Hematopoietic multipotent progenitor cell treated with erythropoietin and hydrocortisone succinate and interleukin-3 and kit ligand, for 6 days (in vitro differentiated cells): ENCODE data around the gene ARID5A.
"Not testable (repeated sequence)": the region's sequence is repeated elsewhere in the genome, so short reads cannot be mapped to it uniquely, and the experiment has no call there.

ENCODE experiments used
- DNase-seq: peaks from one replicate; pipeline ENCODE4 v3.0.0-alpha.2; 2015

Gene ARID5A, protein sequence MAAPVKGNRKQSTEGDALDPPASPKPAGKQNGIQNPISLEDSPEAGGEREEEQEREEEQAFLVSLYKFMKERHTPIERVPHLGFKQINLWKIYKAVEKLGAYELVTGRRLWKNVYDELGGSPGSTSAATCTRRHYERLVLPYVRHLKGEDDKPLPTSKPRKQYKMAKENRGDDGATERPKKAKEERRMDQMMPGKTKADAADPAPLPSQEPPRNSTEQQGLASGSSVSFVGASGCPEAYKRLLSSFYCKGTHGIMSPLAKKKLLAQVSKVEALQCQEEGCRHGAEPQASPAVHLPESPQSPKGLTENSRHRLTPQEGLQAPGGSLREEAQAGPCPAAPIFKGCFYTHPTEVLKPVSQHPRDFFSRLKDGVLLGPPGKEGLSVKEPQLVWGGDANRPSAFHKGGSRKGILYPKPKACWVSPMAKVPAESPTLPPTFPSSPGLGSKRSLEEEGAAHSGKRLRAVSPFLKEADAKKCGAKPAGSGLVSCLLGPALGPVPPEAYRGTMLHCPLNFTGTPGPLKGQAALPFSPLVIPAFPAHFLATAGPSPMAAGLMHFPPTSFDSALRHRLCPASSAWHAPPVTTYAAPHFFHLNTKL

DNA sequence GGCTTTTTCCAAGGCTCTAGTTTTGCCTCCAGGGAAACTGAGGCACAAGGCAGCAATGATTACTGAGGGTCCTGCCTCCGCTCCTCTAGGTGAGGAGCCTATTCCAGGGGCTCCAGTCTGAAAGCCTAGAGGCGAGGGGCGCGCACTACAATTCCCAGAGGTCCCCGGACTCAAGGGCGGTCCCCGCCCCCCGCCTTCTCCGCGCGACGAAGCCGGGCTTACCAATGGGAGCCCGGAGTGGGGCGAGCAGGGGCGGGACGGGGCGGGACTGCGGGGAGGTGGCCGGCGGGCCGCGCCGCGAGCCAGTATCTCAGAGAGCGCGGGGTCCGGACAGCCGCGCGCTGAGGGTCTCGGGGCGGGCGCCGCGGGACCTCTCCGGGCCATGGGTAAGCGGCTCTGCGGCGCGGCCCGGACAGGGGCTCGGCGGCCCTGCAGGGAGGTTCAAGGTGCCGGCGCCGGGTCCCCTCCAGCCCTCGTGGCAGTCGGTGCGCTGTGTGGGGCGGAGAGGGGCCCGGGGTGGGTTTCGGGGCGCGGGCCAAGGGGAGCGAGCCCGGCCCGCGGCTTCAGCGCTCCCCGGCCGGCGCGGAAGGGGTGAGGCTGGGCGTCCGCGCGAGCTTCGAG is at the start of gene ARID5A:
ARID5A (plus strand) TSS at position 308 of the 621 bp plus-strand sequence; CDS start at position 383, 75 bp downstream.
- DNase-seq: peak; percentile 94

- no peak for DNase-seq
These were observed 47.3 kb upstream of the ARID5A start for GRCh38 chr2:96489261-96489660.

DNA sequence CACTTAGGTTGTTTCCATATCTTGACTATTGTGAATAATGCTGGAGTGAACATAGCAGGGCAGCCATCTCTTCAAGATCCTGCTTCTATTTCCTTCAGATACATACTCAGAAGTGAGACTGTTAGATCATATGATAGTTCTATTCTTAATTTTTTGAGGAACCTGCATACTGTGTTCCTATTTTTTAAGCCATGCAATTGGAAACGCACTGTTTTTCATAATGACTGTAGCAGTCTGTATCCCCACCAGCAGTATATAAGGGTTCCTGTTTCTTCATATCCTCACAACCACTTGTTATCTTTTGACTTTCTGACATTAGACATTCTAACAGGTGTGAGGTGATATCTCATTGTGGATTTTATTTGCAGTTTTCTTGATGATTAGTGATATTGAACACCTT is 46.9 kb upstream of the ARID5A start:
- DNase-seq: peak; percentile 21

- no peak for DNase-seq
These were observed 44.6 kb upstream of the ARID5A start for GRCh38 chr2:96491860-96492497.

DNA sequence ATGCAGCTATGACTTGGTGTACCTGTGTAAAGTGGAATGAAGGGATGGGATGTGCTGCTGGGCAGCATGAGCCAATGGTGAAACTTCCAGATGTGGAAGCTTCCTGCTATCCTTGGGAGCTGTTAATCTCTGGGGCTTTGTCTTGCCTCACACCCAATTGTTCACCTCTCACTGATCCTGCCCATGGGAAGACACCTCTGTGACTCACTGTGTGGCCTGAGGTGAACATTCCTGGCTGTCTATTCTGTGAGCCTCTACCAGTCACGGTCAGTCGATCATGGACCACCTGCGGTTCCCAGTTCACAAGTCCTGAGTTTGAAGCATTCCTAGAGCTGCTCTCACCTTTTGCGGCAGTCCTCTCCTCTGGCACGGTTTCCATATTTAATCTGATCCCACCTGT is 43.5 kb upstream of the ARID5A start:
- DNase-seq: no peak

DNA sequence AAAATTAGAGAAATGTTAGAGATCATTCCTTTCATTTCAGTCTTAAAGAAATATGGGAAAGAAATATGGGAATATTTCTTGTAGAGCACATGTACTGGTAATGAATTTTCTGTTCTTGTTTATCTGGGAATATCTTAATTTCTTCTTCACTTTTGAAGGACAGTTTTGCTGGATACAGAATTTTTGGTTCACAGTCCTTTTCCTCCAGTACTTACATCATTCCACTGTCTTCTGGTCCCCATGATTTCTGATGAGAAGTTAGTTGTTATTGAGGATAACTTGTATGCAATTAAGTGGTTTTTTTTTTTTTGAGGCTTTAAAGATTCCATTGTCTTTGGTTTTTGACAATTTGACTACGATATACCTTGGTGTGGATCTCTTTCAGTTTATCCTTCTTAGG is 42.4 kb upstream of the ARID5A start:
- DNase-seq: no peak

- DNase-seq: peak; percentile 81
These were observed 40.4 kb upstream of the ARID5A start for GRCh38 chr2:96495982-96496629.

DNA sequence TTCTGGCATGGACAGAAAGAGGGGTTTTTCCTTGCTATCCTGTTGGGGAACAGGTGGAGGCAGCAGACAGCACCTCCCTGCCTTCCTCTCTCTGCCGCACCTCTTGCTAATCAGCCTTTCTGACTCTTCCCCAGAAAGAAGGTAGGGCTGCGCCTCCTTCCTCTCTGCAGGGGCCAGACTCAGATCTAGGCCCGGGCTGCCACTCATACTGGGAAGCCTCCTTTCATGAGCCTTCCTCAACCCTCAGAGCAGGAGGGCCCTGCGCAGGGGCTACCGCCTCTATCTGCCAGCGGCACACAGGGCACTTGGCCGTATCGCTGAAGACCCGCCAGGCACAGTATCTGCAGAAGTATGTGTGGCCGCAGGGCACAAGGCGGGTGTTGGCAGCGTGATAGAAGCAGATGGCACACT is 38.5 kb upstream of the ARID5A start:
- peak; percentile 94 for DNase-seq

- DNase-seq: not testable (repeated sequence)
These were observed 37.9 kb upstream of the ARID5A start for GRCh38 chr2:96498611-96499010.

DNA sequence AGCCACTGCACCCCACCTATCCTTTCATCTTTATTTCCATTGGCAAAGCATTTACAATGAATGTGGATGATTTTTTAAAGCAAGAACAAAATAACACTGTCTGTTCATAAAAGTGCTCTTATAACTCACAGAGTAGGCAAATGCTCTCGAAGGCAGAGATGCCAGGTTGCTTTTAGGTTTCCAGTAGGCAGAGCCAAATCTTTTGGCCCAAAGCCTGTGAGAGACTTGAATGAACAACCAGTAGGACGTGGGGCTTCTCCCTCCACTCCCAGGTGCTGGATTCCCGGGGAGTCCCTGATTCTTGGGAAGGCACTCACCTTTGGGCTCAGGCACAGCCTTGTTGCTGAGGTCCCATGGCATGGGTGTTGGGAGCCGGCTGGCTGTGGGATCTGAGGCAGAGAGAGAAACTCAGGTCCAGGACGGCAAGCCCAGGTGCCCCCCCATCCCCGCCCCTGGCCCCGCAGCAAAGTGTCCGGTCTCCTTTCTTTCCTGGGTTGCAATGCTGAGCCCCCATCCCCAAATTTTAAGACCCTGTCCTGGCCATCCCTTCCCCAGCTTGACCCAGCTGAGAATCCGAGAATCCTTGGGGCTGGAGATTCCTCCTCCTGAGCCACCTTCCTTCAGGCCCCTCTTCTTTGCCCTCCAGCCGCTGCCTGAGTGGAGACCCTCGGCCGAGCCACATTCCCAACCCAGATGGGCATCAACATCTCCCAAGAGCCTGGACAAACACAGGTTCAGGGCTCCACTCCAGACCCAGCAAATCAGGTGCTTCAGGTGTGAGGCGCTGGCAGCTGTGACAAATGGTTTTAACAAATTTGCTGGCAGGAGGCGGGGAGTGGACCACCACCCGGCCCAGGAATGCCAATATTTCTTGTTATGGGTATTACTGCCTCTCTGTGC is 37.2 kb upstream of the ARID5A start:
- no peak for DNase-seq

- DNase-seq: no peak
These were observed 36.0 kb upstream of the ARID5A start for GRCh38 chr2:96500385-96501066.

GRCh38 chr2:96501471-96501874 is 35.1 kb upstream of the ARID5A start:
- DNase-seq: no peak

DNA sequence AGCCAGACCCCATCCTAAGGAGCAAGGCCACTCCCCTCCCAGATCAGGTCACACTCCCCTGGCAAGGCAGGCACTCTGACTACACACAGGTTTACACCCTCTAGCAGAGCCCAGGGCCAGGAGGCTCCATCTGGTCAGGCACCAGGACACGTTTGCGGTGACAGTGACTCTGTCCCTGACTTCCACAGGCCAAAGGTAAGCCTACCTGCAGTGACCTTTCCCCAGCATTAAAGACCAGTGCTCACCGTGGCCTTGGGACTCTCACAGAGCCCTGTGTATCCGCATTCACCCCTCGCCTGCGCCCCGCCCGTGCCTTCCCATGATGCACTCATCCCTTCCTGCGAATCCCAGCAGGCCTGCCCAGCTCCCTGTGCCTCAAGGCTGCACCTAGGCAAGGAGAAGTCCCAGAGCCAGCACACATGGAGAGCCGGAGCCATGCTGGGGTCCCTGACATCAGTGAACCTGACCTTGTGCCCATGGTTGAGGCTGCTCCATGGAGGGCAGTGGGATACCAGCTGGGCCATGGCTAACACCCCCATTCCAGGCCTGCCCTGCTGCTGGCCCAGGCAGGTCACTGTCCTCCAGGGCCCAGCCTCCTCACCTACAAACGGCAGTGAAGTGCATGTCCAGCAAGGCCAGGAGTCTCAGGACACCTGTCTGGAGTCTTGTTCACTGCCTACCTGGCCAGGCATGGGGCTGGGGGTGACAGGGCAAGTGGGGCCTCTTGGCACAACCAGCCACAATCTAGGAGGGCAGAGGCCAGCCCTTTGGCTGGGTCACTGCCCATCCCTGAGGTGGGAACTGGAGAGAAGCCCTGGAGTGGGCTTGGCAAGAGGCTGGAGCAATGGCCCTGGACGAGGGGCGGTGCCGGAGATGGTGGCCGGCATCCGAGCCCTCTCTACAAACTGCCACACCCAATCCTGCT is 34.4 kb upstream of the ARID5A start:
- no peak for DNase-seq

DNA sequence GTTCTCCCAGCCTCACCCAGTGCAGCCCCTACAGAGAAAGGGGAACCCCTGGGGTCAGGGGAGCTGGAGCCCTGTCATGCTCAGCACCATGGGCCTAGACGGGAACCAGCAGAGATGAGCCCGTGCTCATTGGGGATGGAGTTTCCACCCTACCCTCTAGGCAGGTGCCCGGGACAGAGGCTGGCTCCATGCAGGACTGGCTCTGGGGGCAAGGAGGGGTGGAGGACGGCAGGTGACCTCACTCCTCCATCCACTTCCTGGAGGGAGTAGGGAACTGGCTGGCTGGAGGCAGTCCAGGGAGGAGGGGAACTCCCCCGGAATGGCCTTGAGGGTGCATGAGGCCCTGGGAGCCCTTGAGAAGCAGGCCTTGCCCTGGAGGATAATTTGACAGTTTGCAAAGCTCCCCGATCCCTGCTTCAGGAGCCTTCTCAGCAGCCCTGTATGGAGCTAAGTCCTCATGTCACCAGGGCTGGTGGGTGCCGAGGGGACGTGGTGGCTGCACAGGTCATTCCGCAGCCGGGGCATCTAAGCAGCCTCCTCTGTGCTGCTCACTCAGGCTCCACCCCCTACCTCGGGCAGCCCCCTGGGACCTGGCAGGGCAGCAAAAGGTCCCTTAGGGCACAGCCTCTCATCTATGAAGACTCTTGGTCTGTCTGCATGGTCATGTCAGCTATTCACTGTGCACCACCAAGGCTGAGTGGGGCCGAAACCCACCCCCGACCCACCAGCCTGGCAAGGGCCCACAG is 33.5 kb upstream of the ARID5A start:
- DNase-seq: no peak

- DNase-seq: no peak
These were observed 32.8 kb upstream of the ARID5A start for GRCh38 chr2:96503637-96504243.

DNA sequence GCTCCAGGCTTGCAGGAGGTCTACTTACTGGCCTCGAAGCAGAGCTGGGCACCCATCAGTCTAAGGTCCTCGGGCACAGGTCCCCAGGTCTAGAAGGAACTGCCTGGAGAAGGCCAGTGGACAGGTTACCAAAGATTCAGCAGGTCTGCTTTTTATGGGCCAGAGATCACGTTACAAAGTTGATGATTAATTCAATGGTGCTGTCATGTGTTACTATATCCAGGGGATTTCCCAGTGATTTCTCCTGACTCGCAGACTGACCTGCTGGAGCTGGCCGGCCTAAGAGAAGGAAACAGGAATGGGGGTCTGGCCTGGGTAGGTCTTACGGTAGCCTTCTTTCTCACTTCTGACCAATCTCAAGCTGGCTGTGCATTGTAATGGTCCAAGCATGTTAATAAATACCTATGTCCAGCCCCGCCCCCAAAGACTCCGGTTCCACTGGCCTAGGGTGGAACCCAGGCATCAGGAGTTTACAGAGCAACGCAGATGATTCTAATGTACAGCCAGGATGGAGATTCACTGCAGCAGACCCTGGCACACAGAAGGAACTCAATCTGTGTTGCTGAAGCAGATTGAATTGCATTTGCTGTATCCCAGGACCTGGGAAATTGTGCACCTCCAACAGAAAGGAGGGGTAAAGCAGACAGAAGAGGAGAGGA is 31.2 kb upstream of the ARID5A start, which contains the start of gene NEURL3:
NEURL3 (minus strand) TSS at position 127 of the 659 bp plus-strand sequence; CDS start at position 56, 71 bp downstream.
- DNase-seq: no peak

GRCh38 chr2:96506016-96506906 is 30.3 kb upstream of the ARID5A start:
- DNase-seq: no peak
